NB4 (cell line): Measurements from ENCODE around the gene NR4A1.
"Not testable (repeated sequence)": the region's sequence is repeated elsewhere in the genome, so short reads cannot be mapped to it uniquely, and the experiment has no call there.

Experiments
- DNase-seq: peaks from one replicate; pipeline ENCODE4 v3.0.0; 2010; ENCODE audit warnings: low read depth
- H3K4me3 ChIP-seq: one replicate; pipeline ENCODE4 v1.5.1; 2011; ENCODE audit warnings: mild to moderate bottlenecking, low read depth, low read length, moderate library complexity
- MYC ChIP-seq: IDR thresholded peaks from 2 replicates; pipeline ENCODE4 v1.6.1; 2011; ENCODE audit warnings: low read depth, low read length
- POLR2A ChIP-seq: IDR thresholded peaks from 2 replicates; pipeline ENCODE4 v1.6.1; 2011; ENCODE audit warnings: mild to moderate bottlenecking; ENCODE audit not compliant: insufficient read length; ENCODE audit errors: extremely low read depth
- TF ChIP-seq, protein P1 (sequence below): IDR thresholded peaks from 2 replicates; pipeline ENCODE4 v1.6.1; 2011; ENCODE audit warnings: low read depth, low read length
- TF ChIP-seq, protein P2 (sequence below): IDR thresholded peaks from one replicate; pipeline ENCODE4 v1.5.1; 2012; ENCODE audit warnings: low read depth, low read length

Gene NR4A1

DNA sequence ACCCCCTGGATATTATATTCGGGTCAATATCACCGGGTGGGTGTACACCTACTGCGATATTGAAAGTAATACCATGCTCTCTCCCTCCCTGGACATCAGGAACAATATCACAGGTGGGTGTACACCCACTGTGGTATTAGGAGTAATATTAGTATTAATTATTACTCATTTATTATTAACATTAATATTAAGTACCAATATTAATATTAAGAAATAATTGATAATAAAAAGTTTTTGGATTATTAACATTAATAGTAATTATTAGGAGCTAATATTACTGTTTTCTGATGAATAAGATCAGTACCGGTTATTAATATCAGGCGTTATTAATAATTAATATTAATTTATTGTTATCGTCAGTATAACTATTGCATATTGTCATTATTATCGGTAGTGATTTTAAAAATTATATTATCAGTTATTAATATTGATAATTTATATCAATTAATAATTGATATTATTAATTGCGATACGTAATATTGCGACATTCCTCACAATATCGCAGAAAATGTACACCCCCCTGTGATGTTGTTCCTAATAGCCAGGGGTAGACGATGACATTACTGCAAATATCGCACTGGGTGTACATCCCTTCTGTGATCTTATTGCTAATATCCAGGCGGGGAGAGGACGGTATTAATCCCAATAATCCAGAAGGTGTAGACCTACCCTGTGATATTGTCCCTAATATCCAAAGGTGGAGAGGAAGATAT, 45.2 kb downstream of the NR4A1 start:
- no peak overlapping the region for H3K4me3 ChIP-seq
- TF ChIP-seq MYC = no peak
- TF ChIP-seq, protein P1, sequence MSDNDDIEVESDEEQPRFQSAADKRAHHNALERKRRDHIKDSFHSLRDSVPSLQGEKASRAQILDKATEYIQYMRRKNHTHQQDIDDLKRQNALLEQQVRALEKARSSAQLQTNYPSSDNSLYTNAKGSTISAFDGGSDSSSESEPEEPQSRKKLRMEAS = no peak
- TF ChIP-seq, protein P2, sequence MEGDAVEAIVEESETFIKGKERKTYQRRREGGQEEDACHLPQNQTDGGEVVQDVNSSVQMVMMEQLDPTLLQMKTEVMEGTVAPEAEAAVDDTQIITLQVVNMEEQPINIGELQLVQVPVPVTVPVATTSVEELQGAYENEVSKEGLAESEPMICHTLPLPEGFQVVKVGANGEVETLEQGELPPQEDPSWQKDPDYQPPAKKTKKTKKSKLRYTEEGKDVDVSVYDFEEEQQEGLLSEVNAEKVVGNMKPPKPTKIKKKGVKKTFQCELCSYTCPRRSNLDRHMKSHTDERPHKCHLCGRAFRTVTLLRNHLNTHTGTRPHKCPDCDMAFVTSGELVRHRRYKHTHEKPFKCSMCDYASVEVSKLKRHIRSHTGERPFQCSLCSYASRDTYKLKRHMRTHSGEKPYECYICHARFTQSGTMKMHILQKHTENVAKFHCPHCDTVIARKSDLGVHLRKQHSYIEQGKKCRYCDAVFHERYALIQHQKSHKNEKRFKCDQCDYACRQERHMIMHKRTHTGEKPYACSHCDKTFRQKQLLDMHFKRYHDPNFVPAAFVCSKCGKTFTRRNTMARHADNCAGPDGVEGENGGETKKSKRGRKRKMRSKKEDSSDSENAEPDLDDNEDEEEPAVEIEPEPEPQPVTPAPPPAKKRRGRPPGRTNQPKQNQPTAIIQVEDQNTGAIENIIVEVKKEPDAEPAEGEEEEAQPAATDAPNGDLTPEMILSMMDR = no peak
- TF ChIP-seq POLR2A = no peak
- DNase-seq = no peak

DNA sequence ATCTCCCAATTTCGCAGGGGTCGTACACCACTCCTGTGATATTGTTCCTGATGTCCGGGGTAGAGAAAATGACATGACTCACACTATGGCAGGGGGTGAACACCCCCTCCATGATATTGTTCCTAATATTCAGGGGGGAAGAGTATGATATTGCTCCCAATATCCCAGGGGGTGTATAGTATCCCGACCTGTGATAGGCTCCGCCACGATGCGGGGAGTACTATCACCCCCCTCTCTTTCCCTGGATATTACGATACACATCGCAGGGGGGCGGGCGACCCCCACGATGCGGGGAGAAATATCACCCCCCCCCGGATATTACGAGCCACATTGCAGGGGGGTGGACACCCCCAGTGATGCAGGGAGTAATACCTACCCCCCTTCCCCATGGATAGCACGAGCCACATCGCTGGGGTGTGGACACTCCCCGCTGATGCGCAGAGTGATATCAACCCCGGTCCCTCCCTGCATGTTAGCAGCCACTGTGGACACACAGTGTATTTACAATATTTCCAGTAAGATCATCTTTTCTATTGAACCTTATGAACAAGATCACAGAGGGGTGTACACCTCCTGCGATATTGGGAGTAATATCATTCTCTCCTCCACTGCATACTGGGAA, 45.9 kb downstream of the NR4A1 start:
- TF ChIP-seq, protein P2 = no peak
- no peak for TF ChIP-seq POLR2A
- no peak for TF ChIP-seq MYC
- TF ChIP-seq, protein P1 = no peak
- DNase-seq = no peak
- H3K4me3 ChIP-seq = no peak overlapping the region

DNA sequence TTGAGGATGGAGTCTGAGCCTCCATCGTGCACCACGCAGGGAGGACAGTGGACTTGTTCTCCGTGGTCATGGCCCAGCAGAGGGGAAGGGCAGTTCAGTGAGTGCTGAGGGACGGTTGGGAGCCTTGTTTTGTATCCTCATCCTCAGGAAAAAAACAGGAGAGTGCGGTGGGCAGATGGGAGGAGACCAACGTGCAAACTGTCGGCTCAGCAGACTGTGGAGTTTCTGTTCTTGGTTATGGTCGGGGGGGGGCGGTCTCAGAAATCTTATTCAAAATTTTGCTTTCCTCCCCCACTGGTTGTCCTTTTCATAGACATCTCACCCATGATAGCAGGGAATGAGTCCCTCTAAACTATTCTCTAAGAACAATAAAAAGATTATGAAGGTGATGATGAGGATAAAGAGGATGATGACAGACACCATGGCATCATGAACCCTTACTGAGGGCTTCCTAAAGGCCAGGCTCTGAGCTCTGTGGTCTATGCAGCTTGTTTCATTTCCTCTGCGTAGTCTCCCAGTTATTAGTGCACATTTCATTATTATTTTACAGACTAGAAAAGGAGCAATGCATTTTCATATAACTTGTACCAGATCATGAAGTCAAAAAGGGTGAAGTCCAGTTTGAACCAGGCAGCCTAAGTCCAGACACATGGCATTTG, 53.3 kb downstream of the NR4A1 start:
- H3K4me3 ChIP-seq, DNase-seq: not testable (repeated sequence)
